Stimulated activated CD8-positive, alpha-beta memory T cell treated with anti-CD3 and anti-CD28 coated beads, Interleukin-4, amount 100 ng/mL, for 1 hour (primary cell): ENCODE measurements around the gene FLCN.
"Not testable (repeated sequence)": the region's sequence is repeated elsewhere in the genome, so short reads cannot be mapped to it uniquely, and the experiment has no call there.

ENCODE experiments used
- DNase-seq, 2 donors: peaks; one replicate each; pipeline ENCODE4 v3.0.0-alpha.2; 2020; ENCODE audit warnings: low read depth in 2 of 2, low spot score in 1 of 2

Gene FLCN, protein sequence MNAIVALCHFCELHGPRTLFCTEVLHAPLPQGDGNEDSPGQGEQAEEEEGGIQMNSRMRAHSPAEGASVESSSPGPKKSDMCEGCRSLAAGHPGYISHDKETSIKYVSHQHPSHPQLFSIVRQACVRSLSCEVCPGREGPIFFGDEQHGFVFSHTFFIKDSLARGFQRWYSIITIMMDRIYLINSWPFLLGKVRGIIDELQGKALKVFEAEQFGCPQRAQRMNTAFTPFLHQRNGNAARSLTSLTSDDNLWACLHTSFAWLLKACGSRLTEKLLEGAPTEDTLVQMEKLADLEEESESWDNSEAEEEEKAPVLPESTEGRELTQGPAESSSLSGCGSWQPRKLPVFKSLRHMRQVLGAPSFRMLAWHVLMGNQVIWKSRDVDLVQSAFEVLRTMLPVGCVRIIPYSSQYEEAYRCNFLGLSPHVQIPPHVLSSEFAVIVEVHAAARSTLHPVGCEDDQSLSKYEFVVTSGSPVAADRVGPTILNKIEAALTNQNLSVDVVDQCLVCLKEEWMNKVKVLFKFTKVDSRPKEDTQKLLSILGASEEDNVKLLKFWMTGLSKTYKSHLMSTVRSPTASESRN

DNA sequence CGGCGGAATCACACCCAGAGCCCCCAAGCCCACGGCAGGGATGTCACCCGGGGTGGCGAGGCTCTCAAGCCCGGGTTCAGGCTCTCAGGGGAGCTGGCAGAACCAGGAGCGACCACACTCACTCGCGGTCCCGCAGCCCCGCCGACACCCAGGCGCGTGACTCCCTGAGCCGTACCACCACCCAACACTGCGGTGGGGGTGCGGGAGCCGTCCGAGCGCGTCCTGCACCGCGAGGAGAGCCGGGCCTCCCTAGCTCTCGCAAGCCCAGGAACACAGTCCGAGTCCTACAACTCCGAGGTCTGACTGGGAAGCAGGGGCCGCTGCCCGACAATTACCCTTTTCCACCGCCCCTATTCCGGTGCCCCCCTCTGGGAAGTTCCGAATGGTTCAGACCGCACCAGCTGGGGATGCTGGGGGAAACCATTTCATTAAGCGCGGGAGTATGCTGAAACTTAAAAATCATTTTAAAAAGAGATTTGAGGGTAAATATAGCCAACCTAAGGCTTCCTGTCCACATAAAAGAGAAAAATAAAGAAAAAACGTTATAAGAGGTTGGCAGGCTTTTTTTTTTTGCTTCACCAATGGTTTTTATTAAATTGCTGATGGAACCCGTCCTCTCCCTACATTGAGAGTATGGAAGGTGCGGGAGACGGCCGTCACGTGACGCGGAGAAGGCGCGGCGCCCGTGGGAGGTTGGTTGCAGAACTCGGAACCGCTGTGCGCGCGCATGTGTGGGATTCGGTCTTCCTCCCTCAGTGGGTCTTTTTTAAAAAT lies at the start of gene FLCN:
Gene FLCN (minus strand): TSS at position 143 of the 774 bp plus-strand sequence. CDS start 9,031 bp downstream, outside the sequence.
- peak; percentile 79 to 81 for DNase-seq

DNA sequence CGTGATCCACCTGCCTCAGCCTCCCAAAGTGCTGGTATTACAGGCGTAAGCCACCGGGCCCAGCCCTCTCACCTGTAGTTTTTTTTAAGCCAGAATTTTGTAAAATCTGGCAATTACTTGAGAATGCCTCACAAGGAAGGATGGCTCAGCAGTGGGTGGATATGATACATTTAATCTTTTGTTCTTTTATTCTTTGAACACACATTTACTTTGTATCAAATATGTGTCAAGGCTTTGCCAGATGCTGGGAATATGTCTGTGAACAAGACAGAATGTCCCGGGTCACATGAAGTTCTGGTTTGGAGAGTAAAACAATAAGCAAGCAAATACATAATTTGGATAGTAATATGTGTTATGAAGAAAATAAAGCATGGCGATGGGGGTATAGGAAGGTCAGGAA lies 49.0 kb upstream of the FLCN start:
- DNase-seq, result no peak

DNA sequence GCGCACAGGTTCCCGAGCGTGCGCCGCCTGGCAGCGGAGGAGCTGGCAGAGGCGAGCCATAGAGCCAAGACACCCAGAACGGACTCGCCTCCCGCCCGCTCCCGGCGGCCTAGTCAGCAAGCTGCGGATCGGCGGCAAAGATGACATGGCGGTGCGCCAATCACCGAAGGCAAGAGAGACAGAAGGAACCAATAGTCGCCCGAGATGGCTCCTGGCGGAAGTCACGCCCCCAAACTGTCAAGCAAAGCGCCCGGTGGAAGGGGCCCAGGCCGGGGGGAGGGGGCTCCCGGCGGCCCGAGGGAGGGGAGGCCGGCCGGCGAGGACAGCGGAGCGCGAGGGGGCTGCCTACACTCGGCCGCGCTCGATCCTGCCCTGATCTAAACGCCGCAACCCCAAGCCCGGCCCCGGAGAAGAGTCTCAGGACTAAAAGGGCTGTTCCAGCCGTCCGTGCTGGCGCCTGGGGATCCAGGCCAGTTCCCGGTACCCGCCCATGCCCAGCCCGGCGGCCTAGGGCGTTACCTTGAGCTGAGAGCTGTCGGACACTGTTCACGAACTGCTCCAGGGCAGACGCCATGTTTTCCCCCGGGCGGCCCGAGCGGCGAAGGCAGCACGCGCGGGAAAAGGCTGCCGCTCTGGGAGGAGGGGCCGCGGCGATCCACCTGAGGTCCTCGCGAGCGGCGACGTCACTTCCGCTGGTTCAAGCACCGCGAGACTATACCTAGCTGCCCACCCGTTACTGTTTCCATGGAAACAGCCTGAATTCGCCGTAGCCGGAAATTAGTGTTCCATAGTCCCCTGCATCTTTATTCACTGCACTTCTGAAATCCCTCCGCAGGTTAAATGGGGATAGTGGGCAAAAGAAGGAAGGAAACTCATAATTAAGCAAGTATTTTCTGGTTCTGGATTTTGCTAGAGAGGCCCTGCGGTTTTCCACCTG lies 43.9 kb upstream of the FLCN start, which contains the start of gene COPS3:
Gene COPS3 (minus strand): TSS at position 634 of the 937 bp plus-strand sequence. CDS start 60 bp downstream, at position 574.
- peak; percentile 91 to 95 for DNase-seq

GRCh38 chr17:17279316-17279715 lies 42.3 kb upstream of the FLCN start:
- DNase-seq, result no peak

- DNase-seq, result not testable (repeated sequence)
These were observed 40.5 kb upstream of the FLCN start for GRCh38 chr17:17277431-17277830.

DNA sequence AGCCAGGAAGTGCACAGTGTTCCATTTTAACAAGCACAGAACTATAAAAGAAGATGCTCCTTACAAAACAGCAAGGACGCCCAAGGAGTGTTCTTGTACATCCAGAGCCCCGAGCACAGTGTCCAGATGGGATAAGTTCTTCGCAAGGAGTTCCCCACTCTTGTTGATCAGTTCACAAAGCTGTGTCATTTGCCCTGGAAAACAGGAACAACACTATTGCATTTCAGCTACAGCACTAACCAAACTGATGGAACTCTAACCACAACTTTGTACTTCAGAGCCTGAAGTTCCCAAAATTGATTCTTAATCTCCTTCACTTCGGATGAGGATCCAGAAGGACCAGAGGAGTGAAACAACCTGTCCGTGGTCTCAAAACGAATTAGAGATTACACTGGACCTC lies 39.0 kb upstream of the FLCN start:
- no peak for DNase-seq

GRCh38 chr17:17269926-17270773 lies 33.2 kb upstream of the FLCN start:
- no peak for DNase-seq

DNA sequence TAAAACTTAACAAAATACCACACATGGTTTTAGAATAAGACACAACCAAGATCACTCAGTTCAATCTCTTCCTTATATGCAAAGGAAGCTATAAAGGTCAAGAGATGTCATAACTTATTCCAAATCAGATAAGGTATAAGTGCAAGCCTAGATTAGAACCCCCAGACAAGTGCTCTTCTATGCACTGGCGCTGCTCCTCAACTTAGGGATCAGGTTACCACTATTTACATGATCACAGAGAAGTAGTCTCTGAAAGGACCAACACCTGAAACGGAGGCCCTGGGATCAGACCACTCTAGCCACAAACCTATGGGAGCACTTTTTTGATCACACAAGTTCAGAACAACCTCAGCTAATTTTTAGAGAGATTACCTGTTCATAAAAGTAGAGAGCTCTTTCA lies 27.5 kb upstream of the FLCN start:
- DNase-seq, result no peak

DNA sequence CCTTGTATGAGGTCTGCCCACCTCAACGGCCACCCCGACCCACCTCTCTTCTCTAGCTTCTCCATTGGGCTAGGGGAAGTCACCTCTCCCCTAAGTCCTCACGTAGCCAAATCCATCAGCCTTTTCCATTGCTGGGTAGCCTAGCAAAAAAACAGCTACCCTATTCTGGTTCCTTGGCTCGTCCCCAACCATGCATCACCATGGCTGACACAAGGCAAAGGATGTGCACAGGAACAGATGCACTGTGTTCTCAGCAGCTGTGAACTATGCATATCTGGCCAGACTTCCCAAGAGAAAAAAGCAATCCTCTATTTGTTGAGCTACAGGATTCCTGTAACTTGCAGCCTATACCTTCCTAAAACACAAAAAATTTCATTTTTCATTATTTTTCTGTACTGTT lies 22.0 kb upstream of the FLCN start:
- DNase-seq, result no peak

DNA sequence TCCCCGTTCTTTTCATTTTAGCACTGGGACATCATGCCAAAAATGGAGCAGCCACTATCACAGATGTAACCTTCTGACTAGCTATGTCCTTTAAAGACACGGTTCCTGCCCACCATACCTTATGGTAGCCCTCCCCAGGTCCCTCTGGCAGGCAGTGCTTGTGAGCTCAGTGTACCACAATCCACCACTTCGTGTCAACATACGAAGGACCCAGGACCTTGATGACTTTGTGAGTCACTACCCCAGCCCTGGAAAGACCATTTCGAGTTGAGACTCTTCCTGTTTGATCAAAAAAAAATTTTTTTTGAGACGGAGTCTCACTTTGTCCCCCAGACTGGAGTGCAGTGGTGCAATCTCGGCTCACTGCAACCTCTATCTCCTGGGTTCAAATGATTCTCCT lies 21.0 kb upstream of the FLCN start:
- no peak for DNase-seq

DNA sequence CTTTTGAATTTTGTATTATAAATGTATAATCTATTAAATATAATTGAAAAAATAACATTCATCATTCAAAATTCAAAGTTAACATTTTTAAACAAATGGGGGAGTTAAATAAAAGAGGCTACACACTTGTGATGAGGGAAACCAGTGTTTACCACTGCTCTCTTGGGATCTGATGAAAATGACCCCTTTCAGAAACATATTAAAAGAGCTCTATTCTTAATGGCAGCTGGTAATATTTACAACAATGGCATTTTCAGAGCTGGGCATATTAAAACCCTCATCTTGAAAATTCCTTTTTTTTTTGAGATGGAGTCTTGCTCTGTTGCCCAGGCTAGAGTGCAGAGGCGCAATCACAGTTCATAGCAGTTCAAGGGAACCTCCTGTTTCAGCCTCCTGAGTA lies 19.3 kb upstream of the FLCN start:
- DNase-seq, result no peak

DNA sequence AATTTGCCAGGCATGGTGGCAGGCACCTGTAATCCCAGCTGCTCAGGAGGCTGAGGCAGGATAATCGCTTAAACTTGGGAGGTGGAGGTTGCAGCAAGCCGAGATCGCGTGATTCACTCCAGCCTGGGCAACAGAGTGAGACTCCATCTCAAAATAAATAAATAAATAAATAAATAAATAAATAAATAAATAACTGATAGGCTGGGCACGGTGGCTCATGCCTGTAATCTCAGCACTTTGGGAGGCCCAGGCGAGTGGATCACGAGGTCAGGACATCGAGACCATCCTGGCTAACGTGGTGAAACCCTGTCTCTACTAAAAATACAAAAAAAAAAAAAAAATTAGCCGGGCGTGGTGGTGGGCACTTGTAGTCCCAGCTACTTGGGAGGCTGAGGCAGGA lies 18.7 kb upstream of the FLCN start:
- not testable (repeated sequence) for DNase-seq

GRCh38 chr17:17254036-17254435 lies 17.1 kb upstream of the FLCN start:
- no peak for DNase-seq

DNA sequence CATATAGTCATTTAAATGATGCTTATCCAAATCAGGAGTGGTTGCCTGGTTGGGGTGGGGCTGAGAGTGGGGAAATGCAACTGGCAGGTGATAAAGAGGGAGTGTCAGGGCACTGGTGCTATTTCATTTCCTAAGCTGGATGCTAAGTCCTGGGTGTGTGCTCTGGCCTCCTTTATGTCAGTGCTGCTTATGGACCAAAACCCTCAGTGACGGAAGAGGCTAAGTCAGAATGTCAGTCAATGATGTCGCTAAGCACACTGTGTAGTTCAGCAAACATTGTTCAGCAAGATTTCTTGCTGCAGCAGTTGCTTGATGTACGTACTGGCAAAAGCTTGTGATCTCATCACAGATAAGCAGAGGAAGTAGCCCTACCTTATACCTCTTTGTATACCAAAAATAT lies 16.4 kb upstream of the FLCN start:
- no peak for DNase-seq

GRCh38 chr17:17252149-17252661 lies 15.2 kb upstream of the FLCN start:
- DNase-seq, result no peak

GRCh38 chr17:17246879-17247278 lies 9.9 kb upstream of the FLCN start:
- DNase-seq, result no peak

DNA sequence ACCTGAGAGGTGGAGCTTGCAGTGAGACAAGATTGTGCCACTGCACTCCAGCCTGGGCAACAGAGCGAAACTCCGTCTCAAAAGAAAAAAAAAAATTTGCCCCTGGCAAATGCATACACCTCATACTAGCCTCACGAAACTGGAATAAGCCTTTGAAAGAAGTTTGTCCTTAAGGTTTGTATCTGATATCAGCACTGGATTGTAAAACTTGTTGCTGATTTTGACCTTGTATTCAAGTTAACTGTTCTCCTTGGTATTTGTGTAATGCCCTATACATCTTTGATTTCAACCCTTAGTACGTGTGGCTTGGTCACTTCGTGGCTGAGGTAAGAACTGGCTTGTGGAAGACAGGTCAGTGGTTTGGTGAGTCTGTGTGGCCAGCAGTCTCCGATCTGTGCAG lies 6.2 kb upstream of the FLCN start:
- DNase-seq, result no peak

DNA sequence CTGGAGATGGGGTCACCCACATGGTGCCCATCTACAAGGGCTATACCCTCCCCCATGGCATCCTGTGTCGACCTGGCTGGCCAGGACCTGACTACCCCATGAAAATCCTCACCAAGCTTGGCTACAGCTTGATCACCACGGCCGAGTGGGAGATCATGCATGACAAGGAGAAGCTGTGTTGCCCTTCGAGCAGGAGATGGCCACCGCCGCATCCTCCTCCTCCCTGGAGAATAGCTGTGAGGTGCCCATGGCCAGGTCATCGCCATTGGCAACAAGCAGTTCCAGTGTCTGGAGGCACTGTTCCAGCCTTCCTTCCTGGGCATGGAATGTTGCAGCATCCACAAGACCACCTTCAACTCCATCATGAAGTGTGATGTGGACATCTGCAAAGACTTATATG lies 5.3 kb upstream of the FLCN start:
- no peak for DNase-seq

- no peak for DNase-seq
These were observed 4.7 kb upstream of the FLCN start for GRCh38 chr17:17241656-17242055.

DNA sequence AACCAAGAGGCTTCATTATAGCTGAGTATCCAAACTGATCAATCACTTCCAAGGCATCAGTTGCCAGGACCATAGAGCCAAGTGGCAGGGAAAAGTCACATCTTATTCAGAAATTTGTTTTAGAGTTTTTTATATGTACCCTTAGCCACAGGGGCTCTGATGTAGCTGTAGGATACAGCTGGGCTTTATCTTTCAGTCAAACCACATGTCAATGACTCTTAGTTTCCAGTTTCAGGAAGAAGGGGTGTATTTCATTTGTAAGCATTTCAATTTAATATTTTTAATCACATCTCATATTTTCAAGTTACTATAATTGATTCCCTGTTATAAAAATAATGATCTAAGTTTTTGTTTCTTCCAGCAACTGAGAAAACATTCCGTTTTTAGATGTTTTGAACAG lies 2.9 kb upstream of the FLCN start:
- no peak for DNase-seq
